ENCODE results near the gene PHF21A. TPM values are rescaled to one million over a fixed set of nuclear protein-coding genes. Genes with fewer than 3 reads are reported as not detected.

The PHF21A gene
- total RNA-seq, 1 donor from 2014 or later: 69.7 TPM

- Histone ChIP-seq H3K27ac (no peak overlapping the region), H3K4me3 (no peak overlapping the region), H3K9me3 (no peaks in the 10 kb centered on the region), H3K36me3 (no peaks in the 10 kb centered on the region), H3K4me1 (peaks cover 0 to 6% of the 10 kb centered on the region in 2 donors), H3K27me3 (no peaks in the 10 kb centered on the region)
- intact Hi-C loops (cut with DNase I): loop anchor here (10.0 kb wide), 1 partner anchor 168 kb away; no protein-coding TSS in a partner anchor
- DNase-seq (ENCODE audit: low spot score in 2 of 2): peak in 1 of 2 donors; percentile 68
- TF ChIP-seq CTCF (IDR thresholded peaks at IDR 0.05): peak in 1 of 3 experiments; percentile 13
Measured at GRCh38 chr11:46127150-46127638, 5.9 kb upstream of the PHF21A start.

- no peak for DNase-seq (ENCODE audit: low spot score in 2 of 2)
- Histone ChIP-seq H3K4me1 (peaks cover 0 to 6% of the 10 kb centered on the region in 2 donors), H3K4me3 (no peak overlapping the region), H3K36me3 (no peaks in the 10 kb centered on the region), H3K27me3 (no peaks in the 10 kb centered on the region), H3K27ac (no peak overlapping the region), H3K9me3 (no peaks in the 10 kb centered on the region)
- intact Hi-C loops (cut with DNase I): loop anchor here (10.0 kb wide), 1 partner anchor 170 kb away; no protein-coding TSS in a partner anchor
- TF ChIP-seq CTCF (IDR thresholded peaks at IDR 0.05): no peak
Measured at GRCh38 chr11:46125284-46125683, 4.0 kb upstream of the PHF21A start.

- Histone ChIP-seq H3K36me3 (no peaks in the 10 kb centered on the region), H3K27me3 (no peaks in the 10 kb centered on the region), H3K4me1 (peaks cover 0 to 10% of the 10 kb centered on the region in 2 donors), H3K27ac (no peak overlapping the region), H3K9me3 (no peaks in the 10 kb centered on the region), H3K4me3 (peak overlapping the region; percentile 69 to 95)
- TF ChIP-seq CTCF (IDR thresholded peaks at IDR 0.05): no peak
- intact Hi-C loops (cut with DNase I): loop anchor here (5.0 to 10.0 kb wide), 6 partner anchors 114 to 1556 kb away; partner anchors contain the start of genes CD82, DGKZ and PEX16
- no peak for DNase-seq (ENCODE audit: low spot score in 2 of 2)
Measured at GRCh38 chr11:46122945-46123715, 1.9 kb upstream of the PHF21A start.

GRCh38 chr11:46121724-46122477 lies 647 bp upstream of the PHF21A start:
- no peak for TF ChIP-seq CTCF (IDR thresholded peaks at IDR 0.05)
- intact Hi-C loops (cut with DNase I): loop anchor here (5.0 to 10.0 kb wide), 6 partner anchors 115 to 1555 kb away; partner anchors contain the start of genes CD82, DGKZ and PEX16
- DNase-seq (ENCODE audit: low spot score in 2 of 2): peak; percentile 30 to 87
- Histone ChIP-seq H3K27me3 (no peaks in the 10 kb centered on the region), H3K9me3 (no peaks in the 10 kb centered on the region), H3K36me3 (no peaks in the 10 kb centered on the region), H3K4me1 (peaks cover 0 to 15% of the 10 kb centered on the region in 2 donors), H3K4me3 (peak overlapping the region; percentile 69 to 95), H3K27ac (peak overlapping the region; percentile 58 to 95)

Measured in ascending aorta (tissue), 2 donors.